Stimulated activated CD8-positive, alpha-beta memory T cell treated with anti-CD3 and anti-CD28 coated beads, Interleukin-12 subunit alpha, Interleukin-12 subunit beta, amount 100 ng/mL, for 4 hours (primary cell): ENCODE results near the gene ASMTL.

Source experiments
- DNase-seq: peaks from one replicate; pipeline ENCODE4 v3.0.0-alpha.2; 2020; ENCODE audit warnings: low read depth

The ASMTL gene

GRCh38 chrX:1403228-1403627 is 49.5 kb downstream of the ASMTL start:
- no peak for DNase-seq

- no peak for DNase-seq
Measured at GRCh38 chrX:1401611-1402430, 50.9 kb downstream of the ASMTL start.

- DNase-seq, result no peak
Measured at GRCh38 chrX:1400742-1401471, 51.8 kb downstream of the ASMTL start.

- DNase-seq, result no peak
Measured at GRCh38 chrX:1400049-1400448, 52.7 kb downstream of the ASMTL start.

GRCh38 chrX:1398431-1399340 is 54.0 kb downstream of the ASMTL start:
- DNase-seq, result no peak

GRCh38 chrX:1397441-1398270 is 55.1 kb downstream of the ASMTL start:
- DNase-seq, result no peak

GRCh38 chrX:1397001-1397400 is 55.7 kb downstream of the ASMTL start:
- no peak for DNase-seq

GRCh38 chrX:1395646-1396216 is 57.0 kb downstream of the ASMTL start:
- no peak for DNase-seq

GRCh38 chrX:1394731-1395501 is 57.8 kb downstream of the ASMTL start:
- DNase-seq, result no peak

- DNase-seq, result no peak
Measured at GRCh38 chrX:1393871-1394615, 58.7 kb downstream of the ASMTL start.

GRCh38 chrX:1392376-1393068 is 60.2 kb downstream of the ASMTL start:
- DNase-seq, result no peak

GRCh38 chrX:1391707-1392375 is 60.9 kb downstream of the ASMTL start, which contains the start of gene SLC25A6:
Gene SLC25A6, minus strand, starts transcription at chrX:1392113. Its CDS starts 104 bp downstream, at chrX:1392009.
- peak; percentile 99 for DNase-seq

GRCh38 chrX:1391370-1391706 is 61.4 kb downstream of the ASMTL start:
- DNase-seq, result peak; percentile 91

- DNase-seq, result no peak
Measured at GRCh38 chrX:1390621-1391369, 61.9 kb downstream of the ASMTL start.

GRCh38 chrX:1389993-1390285 is 62.8 kb downstream of the ASMTL start:
- no peak for DNase-seq

- no peak for DNase-seq
Measured at GRCh38 chrX:1389181-1389992, 63.3 kb downstream of the ASMTL start.

- DNase-seq, result no peak
Measured at GRCh38 chrX:1388651-1389050, 64.1 kb downstream of the ASMTL start.
